ENCODE measurements around the gene OR4X1.
"Not testable (repeated sequence)": the region's sequence is repeated elsewhere in the genome, so short reads cannot be mapped to it uniquely, and the experiment has no call there.

Gene OR4X1

DNA sequence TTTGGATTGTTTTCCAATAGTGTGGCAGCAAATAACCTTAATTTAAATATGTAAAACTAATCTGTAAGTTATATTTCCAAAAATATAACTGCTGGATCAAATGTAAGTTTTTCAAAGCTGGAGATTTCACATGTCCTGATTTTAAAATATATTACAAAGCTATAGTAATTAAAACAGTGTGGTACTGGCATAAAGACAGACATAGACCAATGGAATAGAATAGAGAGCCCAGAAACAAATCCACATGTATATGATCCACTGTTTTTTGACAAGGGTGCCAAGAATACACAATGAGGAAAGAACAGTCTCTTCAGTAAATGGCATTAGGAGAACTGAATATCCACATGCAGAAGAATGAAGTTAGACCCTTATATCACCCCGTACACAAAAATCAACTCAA lies 14.8 kb upstream of the OR4X1 start:
- in situ Hi-C loops (cut with MboI; ENCODE audit: low sequenced_read_pairs, unreplicated experiment), result no loop called here
- TF ChIP-seq, protein P1, sequence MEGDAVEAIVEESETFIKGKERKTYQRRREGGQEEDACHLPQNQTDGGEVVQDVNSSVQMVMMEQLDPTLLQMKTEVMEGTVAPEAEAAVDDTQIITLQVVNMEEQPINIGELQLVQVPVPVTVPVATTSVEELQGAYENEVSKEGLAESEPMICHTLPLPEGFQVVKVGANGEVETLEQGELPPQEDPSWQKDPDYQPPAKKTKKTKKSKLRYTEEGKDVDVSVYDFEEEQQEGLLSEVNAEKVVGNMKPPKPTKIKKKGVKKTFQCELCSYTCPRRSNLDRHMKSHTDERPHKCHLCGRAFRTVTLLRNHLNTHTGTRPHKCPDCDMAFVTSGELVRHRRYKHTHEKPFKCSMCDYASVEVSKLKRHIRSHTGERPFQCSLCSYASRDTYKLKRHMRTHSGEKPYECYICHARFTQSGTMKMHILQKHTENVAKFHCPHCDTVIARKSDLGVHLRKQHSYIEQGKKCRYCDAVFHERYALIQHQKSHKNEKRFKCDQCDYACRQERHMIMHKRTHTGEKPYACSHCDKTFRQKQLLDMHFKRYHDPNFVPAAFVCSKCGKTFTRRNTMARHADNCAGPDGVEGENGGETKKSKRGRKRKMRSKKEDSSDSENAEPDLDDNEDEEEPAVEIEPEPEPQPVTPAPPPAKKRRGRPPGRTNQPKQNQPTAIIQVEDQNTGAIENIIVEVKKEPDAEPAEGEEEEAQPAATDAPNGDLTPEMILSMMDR (IDR thresholded peaks at IDR 0.05; ENCODE audit: borderline replicate concordance, control extremely low read depth, extremely low read depth, insufficient read depth, missing control alignments), result no peak
- DNase-seq (ENCODE audit: low spot score), result no peak

DNA sequence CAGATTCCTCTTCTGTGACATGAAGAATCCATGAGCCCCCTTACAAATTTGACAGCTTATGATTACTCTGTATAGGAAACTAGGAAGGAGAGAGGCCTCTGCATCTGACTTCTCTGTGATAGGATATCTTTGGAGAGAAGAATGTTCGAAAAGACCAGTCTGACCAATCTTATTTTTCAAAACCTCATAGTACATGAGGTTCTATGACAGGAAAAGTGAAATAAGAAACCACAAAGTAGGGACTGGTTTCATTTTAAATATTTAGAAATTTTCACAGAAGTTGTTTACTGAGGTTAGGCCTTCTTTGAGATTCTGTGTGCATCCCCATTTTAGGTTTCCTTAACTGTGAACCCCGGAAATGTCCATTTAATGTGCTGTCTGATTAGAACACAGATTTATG lies 2.1 kb upstream of the OR4X1 start:
- TF ChIP-seq, protein P1 (IDR thresholded peaks at IDR 0.05; ENCODE audit: borderline replicate concordance, control extremely low read depth, extremely low read depth, insufficient read depth, missing control alignments), result no peak
- DNase-seq (ENCODE audit: low spot score), result no peak
- in situ Hi-C loops (cut with MboI; ENCODE audit: low sequenced_read_pairs, unreplicated experiment), result no loop called here

DNA sequence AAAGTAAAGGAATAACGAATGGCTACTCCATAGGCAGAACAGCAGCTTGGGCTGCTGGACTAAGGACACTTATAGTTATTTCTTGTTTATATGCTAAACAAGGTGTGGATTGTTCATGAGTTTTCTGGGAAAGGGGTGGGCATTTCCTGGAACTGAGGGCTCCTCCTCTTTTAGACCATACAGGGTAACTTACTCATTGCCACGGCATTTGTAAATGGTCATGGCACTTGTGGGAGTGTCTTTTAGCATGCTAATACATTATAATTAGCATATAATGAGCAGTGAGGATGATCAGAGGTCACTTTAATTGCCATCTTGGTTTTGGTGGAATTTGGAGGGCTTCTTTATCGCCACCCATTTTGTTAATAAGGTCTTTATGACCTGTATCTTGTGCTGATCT lies 7.0 kb downstream of the OR4X1 start:
- in situ Hi-C loops (cut with MboI; ENCODE audit: low sequenced_read_pairs, unreplicated experiment), result no loop called here
- TF ChIP-seq, protein P1 (IDR thresholded peaks at IDR 0.05; ENCODE audit: borderline replicate concordance, control extremely low read depth, extremely low read depth, insufficient read depth, missing control alignments), result no peak
- no peak for DNase-seq (ENCODE audit: low spot score)

DNA sequence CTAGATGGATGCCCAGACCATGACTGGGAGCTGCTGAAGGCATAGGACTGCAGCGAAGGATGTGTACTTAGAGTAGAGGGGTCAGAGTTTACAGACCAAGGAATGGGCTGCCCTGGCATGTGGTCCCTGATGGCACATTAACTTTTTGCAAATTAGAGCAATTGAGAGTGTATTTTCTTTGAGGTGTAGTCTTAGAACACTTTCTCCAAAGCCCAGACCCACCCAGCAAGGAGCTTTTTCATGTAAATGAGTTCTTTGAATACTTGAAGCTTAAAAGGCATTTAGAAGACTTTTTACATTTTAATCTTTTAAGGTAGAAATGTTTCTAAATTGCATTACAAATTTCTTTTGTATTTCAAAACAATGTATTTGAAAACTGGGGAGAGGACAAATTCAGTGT lies 8.9 kb downstream of the OR4X1 start:
- in situ Hi-C loops (cut with MboI; ENCODE audit: low sequenced_read_pairs, unreplicated experiment), result no loop called here
- no peak for DNase-seq (ENCODE audit: low spot score)
- TF ChIP-seq, protein P1 (IDR thresholded peaks at IDR 0.05; ENCODE audit: borderline replicate concordance, control extremely low read depth, extremely low read depth, insufficient read depth, missing control alignments), result no peak

DNA sequence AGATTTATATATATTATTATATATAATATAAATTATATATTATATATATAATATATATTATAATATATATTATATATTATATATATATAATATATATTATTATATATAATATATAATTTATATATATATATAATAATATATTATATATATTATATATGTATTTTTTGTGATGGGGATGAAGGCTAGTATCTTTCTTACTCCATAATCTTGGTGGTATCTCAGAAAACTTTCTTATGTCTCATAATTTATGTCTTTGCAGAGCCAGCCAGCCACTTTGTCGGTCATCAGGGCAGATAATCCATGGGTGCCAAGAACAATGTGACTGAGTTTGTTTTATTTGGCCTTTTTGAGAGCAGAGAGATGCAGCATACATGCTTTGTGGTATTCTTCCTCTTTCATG lies 42.3 kb downstream of the OR4X1 start, which contains the start of gene OR4S1:
OR4S1 (plus strand) TSS at position 301 of the 400 bp plus-strand sequence; CDS start at position 301, 0 bp downstream.
- in situ Hi-C loops (cut with MboI; ENCODE audit: low sequenced_read_pairs, unreplicated experiment), result no loop called here
- no peak for DNase-seq (ENCODE audit: low spot score)
- TF ChIP-seq, protein P1 (IDR thresholded peaks at IDR 0.05; ENCODE audit: borderline replicate concordance, control extremely low read depth, extremely low read depth, insufficient read depth, missing control alignments), result no peak

DNA sequence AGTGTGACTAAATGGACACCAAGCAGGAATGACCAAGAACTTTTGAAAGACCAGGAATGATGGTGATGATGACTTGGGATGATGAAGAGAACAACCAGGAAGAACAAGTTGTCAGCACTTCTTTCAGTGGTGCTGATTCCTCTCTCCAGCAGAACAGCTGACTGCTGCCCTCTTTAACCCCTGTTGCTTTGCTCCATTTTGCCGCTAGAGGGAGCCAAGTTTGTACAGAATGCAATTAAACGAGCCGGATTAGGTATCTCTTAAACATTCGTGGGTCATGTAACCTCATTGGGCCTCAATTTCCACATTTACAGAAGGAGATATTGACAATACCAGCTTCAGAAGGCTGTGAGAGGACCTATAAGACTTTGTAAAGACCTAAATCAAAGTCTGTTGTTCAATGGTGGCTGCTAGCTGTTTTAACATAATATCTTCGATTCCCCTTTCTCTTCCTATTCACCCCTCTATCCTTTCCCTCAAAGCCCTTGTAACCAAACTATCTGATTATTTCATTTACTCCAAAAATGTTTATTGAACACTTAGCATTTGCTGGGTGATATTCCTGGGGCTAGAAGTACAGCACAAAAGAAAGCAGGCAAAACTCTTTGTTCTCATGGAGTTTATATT lies 44.2 kb downstream of the OR4X1 start:
- peak; percentile 67 for DNase-seq (ENCODE audit: low spot score)
- in situ Hi-C loops (cut with MboI; ENCODE audit: low sequenced_read_pairs, unreplicated experiment), result no loop called here
- TF ChIP-seq, protein P1 (IDR thresholded peaks at IDR 0.05; ENCODE audit: borderline replicate concordance, control extremely low read depth, extremely low read depth, insufficient read depth, missing control alignments), result peak; percentile 88

DNA sequence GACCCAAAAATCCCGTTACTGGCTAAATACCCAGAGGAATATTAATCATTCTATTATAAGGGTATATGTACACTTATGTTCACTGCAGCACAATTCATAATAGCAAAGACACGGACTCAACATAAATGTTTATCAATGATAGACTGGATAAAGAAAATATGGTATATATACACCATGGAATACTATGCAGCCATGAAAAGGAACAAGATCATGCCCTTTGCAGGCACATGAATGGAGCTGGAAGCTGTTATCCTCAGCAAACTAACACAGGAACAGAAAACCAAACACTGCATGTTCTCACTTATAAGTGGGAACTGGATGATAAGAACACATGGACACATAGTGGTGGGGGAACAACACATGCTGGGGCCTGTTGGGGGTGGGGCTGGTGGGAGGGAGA lies 49.9 kb downstream of the OR4X1 start:
- DNase-seq (ENCODE audit: low spot score); in situ Hi-C loops (cut with MboI; ENCODE audit: low sequenced_read_pairs, unreplicated experiment): not testable (repeated sequence)
